ENCODE results near the gene TMEM167A. TPM values are rescaled to one million over a fixed set of nuclear protein-coding genes. Genes with fewer than 3 reads are reported as not detected.

The TMEM167A gene
- total and polyA plus RNA-seq, 2 of the 4 experiments (the other 2 are of a cell fraction): 34.6 to 45.1 TPM

DNA sequence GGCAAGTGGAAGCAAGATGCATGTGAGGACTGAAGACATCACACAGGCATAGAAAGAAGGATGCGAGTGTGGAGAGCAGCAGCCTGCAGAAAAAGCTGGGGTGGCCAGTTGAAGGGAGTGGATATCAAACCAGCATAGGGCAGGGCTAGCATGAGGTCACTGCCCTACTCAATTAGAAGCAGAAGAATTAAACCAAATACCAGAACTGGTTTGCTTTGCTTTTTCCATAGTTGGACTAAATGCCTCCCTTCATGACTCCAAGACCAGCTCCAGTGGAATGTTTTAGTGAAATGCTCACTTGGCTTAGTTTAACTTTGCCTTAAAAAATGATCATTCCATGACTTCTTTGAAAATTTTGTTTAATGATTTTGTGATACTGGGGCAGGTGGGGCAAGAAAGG, 45.8 kb downstream of the TMEM167A start:
- Histone ChIP-seq H3K36me3 (ENCODE audit: control insufficient read depth, insufficient read depth, low read length) (no peaks in the 10 kb centered on the region), H3K9me1 (ENCODE audit: insufficient read depth, low read length) (no peaks in the 10 kb centered on the region), H3K23ac (ENCODE audit: low read depth, low read length) (no peak overlapping the region), H2AFZ (replicated peaks; ENCODE audit: low read length, poor library complexity) (no peak overlapping the region), H2BK15ac (ENCODE audit: low read depth, low read length) (no peak overlapping the region), H2AK9ac (replicated peaks; ENCODE audit: low read depth, low read length, poor library complexity) (no peak overlapping the region), H3K14ac (replicated peaks; ENCODE audit: low read depth, low read length) (no peak overlapping the region), H3K4ac (ENCODE audit: low read depth, low read length) (no peak overlapping the region), H4K91ac (ENCODE audit: insufficient read depth, low read depth, low read length) (no peak overlapping the region), H2AK5ac (ENCODE audit: low read depth, low read length) (no peak overlapping the region), H3K79me1 (ENCODE audit: low read depth in 1 of 2, low read length in 2 of 2) (no peaks in the 10 kb centered on the region), H3K4me1 (ENCODE audit: control insufficient read depth, insufficient read depth, low read length) (peaks cover 4% of the 10 kb centered on the region), H4K5ac (ENCODE audit: low read depth, low read length) (no peak overlapping the region), H3K27me3 (ENCODE audit: control insufficient read depth, insufficient read depth, low read length) (no peaks in the 10 kb centered on the region), H4K8ac (ENCODE audit: low read depth in 2 of 2, low read length in 2 of 2) (no peak overlapping the region), H3K4me2 (ENCODE audit: low read depth, low read length) (no peak overlapping the region), H3K9me3 (ENCODE audit: control insufficient read depth, insufficient read depth, low read length) (no peaks in the 10 kb centered on the region), H4K20me1 (ENCODE audit: insufficient read depth, low read length) (no peaks in the 10 kb centered on the region), H2BK120ac (ENCODE audit: low read depth, low read length) (no peak overlapping the region), H2BK5ac (ENCODE audit: low read depth, low read length, poor library complexity, severe bottlenecking) (peak overlapping the region; percentile 43), H3K18ac (ENCODE audit: low read depth, low read length) (no peak overlapping the region), H3K4me3 (ENCODE audit: insufficient read depth, low read depth, low read length) (no peak overlapping the region), H3K9ac (ENCODE audit: low read depth, low read length) (no peak overlapping the region), H3K56ac (ENCODE audit: extremely low read depth, insufficient read depth, low read length) (no peak overlapping the region), H3K27ac (ENCODE audit: insufficient read depth, low read length) (no peak overlapping the region), H2BK20ac (ENCODE audit: low read depth, low read length) (no peak overlapping the region)
- no peak for DNase-seq
- in situ Hi-C loops (cut with MboI; ENCODE audit: low sequenced_read_pairs): no loop called here
- intact Hi-C loops (cut with micrococcal nuclease): no loop called here
- no peak for TF ChIP-seq FOS (IDR thresholded peaks at IDR 0.05; ENCODE audit: low read depth, low read length)
- BruUV-seq (replicated peaks): no TSS peak
- WGBS, 2 experiments (ENCODE audit: extremely low coverage in 2 of 2, insufficient read length in 1 of 2): no CpG with 5 or more reads among the region's 1 CpG
- dilution Hi-C loops (cut with HindIII; ENCODE audit: low sequenced_read_pairs, unreplicated experiment): no loop called here
- ATAC-seq (ENCODE audit: low read depth): peak; percentile 66
- POLR2A ChIA-PET (ENCODE audit: unreplicated experiment): no interaction called here
- CTCF ChIA-PET: no interaction called here

Data from IMR-90 (cell line).